ENCODE results near the gene HECW1.
"Not testable (repeated sequence)": the region's sequence is repeated elsewhere in the genome, so short reads cannot be mapped to it uniquely, and the experiment has no call there.

HECW1 gene

DNA sequence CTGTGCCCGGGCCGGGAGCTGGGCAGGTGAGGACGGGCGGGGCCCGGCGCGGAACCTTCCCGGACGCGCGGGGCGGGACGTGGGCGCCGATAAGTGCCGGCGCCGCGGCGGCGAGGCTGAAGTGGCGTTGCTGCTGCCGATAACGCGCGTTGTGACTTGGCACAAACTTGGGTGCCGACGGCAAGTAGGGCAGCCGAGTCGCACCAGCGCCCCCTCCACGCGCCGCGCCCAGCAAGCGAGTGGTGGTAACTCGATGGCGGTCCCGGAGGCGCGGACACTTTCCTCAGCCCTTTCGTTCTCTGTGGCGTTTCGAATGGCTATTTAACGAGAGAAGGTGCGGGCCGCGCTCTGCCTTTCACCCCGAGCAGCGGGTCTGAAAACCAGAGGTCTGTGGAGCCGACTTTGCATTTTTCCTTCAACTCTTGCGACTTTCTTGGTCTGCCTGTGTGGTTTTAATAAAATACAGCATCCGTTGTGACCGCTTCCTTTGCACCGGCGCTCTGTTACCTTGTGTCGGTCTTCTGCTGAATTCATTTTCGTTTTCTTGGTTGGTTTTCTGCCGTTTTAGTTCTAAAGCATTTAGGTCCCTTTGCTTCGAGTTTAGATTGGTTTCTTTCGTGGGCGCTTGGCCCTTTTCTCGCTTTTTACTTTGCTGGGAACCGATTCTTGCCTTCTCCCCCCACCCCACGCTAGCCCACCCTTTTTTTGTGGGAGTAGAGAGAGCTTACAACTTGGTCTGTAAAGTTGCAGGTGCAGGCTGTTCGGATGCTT lies 471.2 kb downstream of the HECW1 start:
- FAIRE-seq (peak; percentile 57), DNase-seq (ENCODE audit: insufficient read length, low spot score) (no peak)
- TF ChIP-seq POLR2AphosphoS5 (IDR thresholded peaks at IDR 0.05; ENCODE audit: low read depth, low read length) (peak; percentile 11), POLR2A (IDR thresholded peaks at IDR 0.05; ENCODE audit: low read depth, low read length) (peak; percentile 27; the same call in 1 of the 2 replicates), PAX5 (IDR thresholded peaks at IDR 0.05; ENCODE audit: insufficient read depth, low read length, severe bottlenecking) (no peak), POU2F2 (IDR thresholded peaks at IDR 0.05; ENCODE audit: low read depth, low read length) (no peak), TAF1 (IDR thresholded peaks at IDR 0.05; ENCODE audit: low read depth, low read length) (no peak)

GRCh38 chr7:43584195-43584586 lies 471.7 kb downstream of the HECW1 start:
- FAIRE-seq (peak; percentile 82), DNase-seq (ENCODE audit: insufficient read length, low spot score) (no peak)
- TF ChIP-seq POLR2AphosphoS5 (IDR thresholded peaks at IDR 0.05; ENCODE audit: low read depth, low read length) (no peak; the same call in 1 of the 2 replicates), TAF1 (IDR thresholded peaks at IDR 0.05; ENCODE audit: low read depth, low read length) (no peak), PAX5 (IDR thresholded peaks at IDR 0.05; ENCODE audit: insufficient read depth, low read length, severe bottlenecking) (no peak), POU2F2 (IDR thresholded peaks at IDR 0.05; ENCODE audit: low read depth, low read length) (no peak), POLR2A (IDR thresholded peaks at IDR 0.05; ENCODE audit: low read depth, low read length) (no peak), SPI1 (IDR thresholded peaks at IDR 0.05; ENCODE audit: low read depth, low read length) (no peak)

GRCh38 chr7:43584733-43585132 lies 472.3 kb downstream of the HECW1 start:
- FAIRE-seq: peak; percentile 43
- not testable (repeated sequence) for DNase-seq (ENCODE audit: insufficient read length, low spot score)

DNA sequence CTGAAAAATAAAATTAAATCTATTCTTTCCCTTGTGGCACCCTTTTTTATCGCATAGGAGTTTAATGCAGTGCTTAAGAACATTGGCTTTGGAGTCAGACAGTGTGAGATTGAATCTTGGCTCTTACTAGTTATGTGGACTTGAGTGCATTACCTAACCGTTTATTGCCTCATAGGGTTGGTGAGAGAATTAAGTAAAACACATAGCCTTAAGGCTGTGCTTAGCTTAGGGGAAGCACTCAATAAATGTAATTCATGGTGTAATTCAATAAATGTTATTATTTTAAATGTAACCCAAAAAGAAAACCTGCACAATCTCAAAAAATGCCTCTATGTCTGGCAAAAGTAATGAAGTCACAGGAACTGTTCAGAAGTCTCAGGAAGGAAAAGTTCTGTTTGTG lies 473.1 kb downstream of the HECW1 start:
- DNase-seq (ENCODE audit: insufficient read length, low spot score): no peak
- 0 out of 2 replicates have a peak, but pooled peaks have one; percentile 31 for TF ChIP-seq POLR2A (IDR thresholded peaks at IDR 0.05; ENCODE audit: low read depth, low read length)
- no peak for TF ChIP-seq SPI1 (IDR thresholded peaks at IDR 0.05; ENCODE audit: low read depth, low read length)
- no peak for TF ChIP-seq PAX5 (IDR thresholded peaks at IDR 0.05; ENCODE audit: insufficient read depth, low read length, severe bottlenecking)
- TF ChIP-seq POLR2AphosphoS5 (IDR thresholded peaks at IDR 0.05; ENCODE audit: low read depth, low read length): no peak
- TF ChIP-seq TAF1 (IDR thresholded peaks at IDR 0.05; ENCODE audit: low read depth, low read length): no peak
- no peak for TF ChIP-seq POU2F2 (IDR thresholded peaks at IDR 0.05; ENCODE audit: low read depth, low read length)
- FAIRE-seq: no peak

DNA sequence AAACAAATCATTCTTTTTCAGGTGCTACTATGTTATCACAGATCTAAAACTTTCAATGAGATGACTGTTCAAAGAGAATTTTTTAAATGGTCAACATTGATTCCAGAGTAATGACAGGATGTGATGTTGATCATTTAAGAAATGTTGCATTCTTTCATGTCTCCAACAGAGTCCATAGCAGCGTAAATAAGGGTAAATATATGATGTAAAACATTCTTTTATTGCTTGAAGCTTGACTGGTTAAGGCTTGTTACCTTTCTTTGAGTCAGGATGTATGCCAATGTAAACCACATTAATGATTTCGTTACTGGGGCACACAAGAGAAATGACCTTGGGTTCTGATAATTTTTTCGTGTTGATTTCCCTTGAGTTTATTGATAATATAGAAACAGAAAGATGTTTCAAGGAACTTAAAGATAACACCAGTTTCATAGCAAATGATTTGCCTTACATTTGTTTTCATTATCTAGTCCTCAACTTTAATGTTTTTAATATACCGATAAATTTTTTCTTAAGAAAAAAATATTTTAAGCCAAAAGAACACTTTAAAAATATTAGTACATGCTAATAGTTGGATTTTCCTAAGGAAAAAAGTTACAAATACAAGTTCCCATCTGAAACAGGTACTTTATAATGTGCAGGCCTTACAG lies 473.9 kb downstream of the HECW1 start:
- DNase-seq (ENCODE audit: insufficient read length, low spot score): no peak
- TF ChIP-seq POLR2AphosphoS5 (IDR thresholded peaks at IDR 0.05; ENCODE audit: low read depth, low read length) (no peak), POU2F2 (IDR thresholded peaks at IDR 0.05; ENCODE audit: low read depth, low read length) (no peak), SPI1 (IDR thresholded peaks at IDR 0.05; ENCODE audit: low read depth, low read length) (no peak), PAX5 (IDR thresholded peaks at IDR 0.05; ENCODE audit: insufficient read depth, low read length, severe bottlenecking) (no peak), POLR2A (IDR thresholded peaks at IDR 0.05; ENCODE audit: low read depth, low read length) (no peak), TAF1 (IDR thresholded peaks at IDR 0.05; ENCODE audit: low read depth, low read length) (no peak)
- FAIRE-seq: peak; percentile 13

- no peak for DNase-seq (ENCODE audit: insufficient read length, low spot score)
- FAIRE-seq: no peak
- TF ChIP-seq POLR2AphosphoS5 (IDR thresholded peaks at IDR 0.05; ENCODE audit: low read depth, low read length) (no peak), SPI1 (IDR thresholded peaks at IDR 0.05; ENCODE audit: low read depth, low read length) (no peak), POLR2A (IDR thresholded peaks at IDR 0.05; ENCODE audit: low read depth, low read length) (no peak), POU2F2 (IDR thresholded peaks at IDR 0.05; ENCODE audit: low read depth, low read length) (no peak), TAF1 (IDR thresholded peaks at IDR 0.05; ENCODE audit: low read depth, low read length) (no peak), PAX5 (IDR thresholded peaks at IDR 0.05; ENCODE audit: insufficient read depth, low read length, severe bottlenecking) (no peak)
These were observed 476.2 kb downstream of the HECW1 start for GRCh38 chr7:43588477-43589132.

GRCh38 chr7:43589133-43589478 lies 476.7 kb downstream of the HECW1 start:
- no peak for FAIRE-seq

GRCh38 chr7:43589728-43590127 lies 477.3 kb downstream of the HECW1 start:
- FAIRE-seq: no peak
- no peak for TF ChIP-seq POLR2A (IDR thresholded peaks at IDR 0.05; ENCODE audit: low read depth, low read length)
- no peak for TF ChIP-seq TAF1 (IDR thresholded peaks at IDR 0.05; ENCODE audit: low read depth, low read length)
- no peak for TF ChIP-seq POU2F2 (IDR thresholded peaks at IDR 0.05; ENCODE audit: low read depth, low read length)
- TF ChIP-seq POLR2AphosphoS5 (IDR thresholded peaks at IDR 0.05; ENCODE audit: low read depth, low read length): no peak
- TF ChIP-seq SPI1 (IDR thresholded peaks at IDR 0.05; ENCODE audit: low read depth, low read length): no peak
- TF ChIP-seq PAX5 (IDR thresholded peaks at IDR 0.05; ENCODE audit: insufficient read depth, low read length, severe bottlenecking): no peak
- DNase-seq (ENCODE audit: insufficient read length, low spot score): no peak

More at GRCh38 chr7:43589133-43589478, 476.7 kb downstream of the HECW1 start:
- DNase-seq (ENCODE audit: insufficient read length, low spot score): no peak
- no peak for TF ChIP-seq PAX5 (IDR thresholded peaks at IDR 0.05; ENCODE audit: insufficient read depth, low read length, severe bottlenecking)
- no peak for TF ChIP-seq SPI1 (IDR thresholded peaks at IDR 0.05; ENCODE audit: low read depth, low read length)
- TF ChIP-seq TAF1 (IDR thresholded peaks at IDR 0.05; ENCODE audit: low read depth, low read length): no peak
- TF ChIP-seq POLR2AphosphoS5 (IDR thresholded peaks at IDR 0.05; ENCODE audit: low read depth, low read length): no peak
- TF ChIP-seq POLR2A (IDR thresholded peaks at IDR 0.05; ENCODE audit: low read depth, low read length): no peak

DNA sequence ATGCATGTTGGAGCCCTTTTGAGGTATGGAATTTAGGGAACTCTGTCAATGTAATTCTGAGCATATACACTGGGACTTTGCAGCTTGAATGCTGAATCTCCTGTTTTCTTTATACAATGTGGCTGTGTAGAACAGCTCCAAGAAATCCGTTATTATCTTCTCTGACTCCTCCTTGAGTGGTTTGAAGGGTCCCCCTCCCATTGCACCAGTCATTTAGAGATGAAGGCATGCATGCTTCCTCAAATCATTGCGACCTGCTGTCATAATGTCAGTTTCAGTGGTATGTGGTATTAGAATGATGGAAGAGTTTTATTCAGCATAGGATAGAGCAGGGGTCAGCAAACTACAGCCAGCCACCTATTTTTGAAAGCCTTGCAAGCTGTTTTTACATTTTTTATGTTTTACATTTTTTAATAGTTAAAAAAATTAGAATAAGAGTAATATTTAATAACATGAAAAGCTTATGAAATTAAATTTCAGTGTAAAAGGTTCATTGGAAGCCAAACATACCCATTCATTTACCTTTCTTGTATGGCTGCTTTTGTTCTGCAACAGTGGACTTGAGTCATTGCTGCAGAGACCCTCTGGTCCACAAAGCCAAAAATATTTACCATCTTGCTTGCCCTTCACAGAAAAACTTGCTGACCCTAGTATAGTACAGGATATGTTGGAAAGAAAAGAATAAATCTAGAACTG lies 478.6 kb downstream of the HECW1 start:
- peak; percentile 26 for TF ChIP-seq PAX5 (IDR thresholded peaks at IDR 0.05; ENCODE audit: insufficient read depth, low read length, severe bottlenecking)
- TF ChIP-seq TAF1 (IDR thresholded peaks at IDR 0.05; ENCODE audit: low read depth, low read length): no peak; the same call in 1 of the 2 replicates
- peak; percentile 89 for TF ChIP-seq POU2F2 (IDR thresholded peaks at IDR 0.05; ENCODE audit: low read depth, low read length)
- TF ChIP-seq SPI1 (IDR thresholded peaks at IDR 0.05; ENCODE audit: low read depth, low read length): peak; percentile 80
- peak; percentile 68; the same call in 1 of the 2 replicates for TF ChIP-seq POLR2A (IDR thresholded peaks at IDR 0.05; ENCODE audit: low read depth, low read length)
- no peak for DNase-seq (ENCODE audit: insufficient read length, low spot score)
- FAIRE-seq: peak; percentile 91

Data from GM12891 (cell line).